Inflammatory macrophage treated with lipopolysaccharide for 1 hour (primary cell): ENCODE results near the gene CHAC2.
"Not testable (repeated sequence)": the region's sequence is repeated elsewhere in the genome, so short reads cannot be mapped to it uniquely, and the experiment has no call there.

Experiments used
- DNase-seq, 2 donors: peaks; one replicate each; pipeline ENCODE4 v3.0.0-alpha.2; 2020 to 2022

CHAC2 gene

GRCh38 chr2:53767405-53768241 lies at the start of gene CHAC2:
Gene CHAC2 (plus strand): TSS chr2:53767804. CDS start chr2:53767887, 83 bp downstream.
- DNase-seq, result peak; percentile 78 to 88

DNA sequence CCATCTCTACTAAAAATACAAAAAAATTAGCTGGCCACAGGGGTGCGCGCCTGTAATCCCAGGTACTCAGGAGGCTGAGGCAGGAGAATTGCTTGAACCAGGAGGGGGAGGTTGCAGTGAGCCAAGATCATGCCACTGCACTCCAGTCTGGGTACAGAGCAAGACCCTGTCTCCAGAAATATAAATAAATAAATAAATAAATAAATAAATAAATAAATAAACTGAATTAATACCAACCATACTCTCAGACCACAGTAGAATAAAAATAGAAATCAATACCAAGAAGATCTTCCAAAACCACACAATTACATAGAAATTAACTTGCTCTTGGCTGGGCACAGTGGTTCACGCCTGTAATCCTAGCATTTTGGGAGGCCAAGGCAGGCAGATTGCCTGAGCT lies 46.7 kb upstream of the CHAC2 start:
- not testable (repeated sequence) for DNase-seq

- DNase-seq, result no peak
Measured at GRCh38 chr2:53724536-53724935, 43.1 kb upstream of the CHAC2 start.

DNA sequence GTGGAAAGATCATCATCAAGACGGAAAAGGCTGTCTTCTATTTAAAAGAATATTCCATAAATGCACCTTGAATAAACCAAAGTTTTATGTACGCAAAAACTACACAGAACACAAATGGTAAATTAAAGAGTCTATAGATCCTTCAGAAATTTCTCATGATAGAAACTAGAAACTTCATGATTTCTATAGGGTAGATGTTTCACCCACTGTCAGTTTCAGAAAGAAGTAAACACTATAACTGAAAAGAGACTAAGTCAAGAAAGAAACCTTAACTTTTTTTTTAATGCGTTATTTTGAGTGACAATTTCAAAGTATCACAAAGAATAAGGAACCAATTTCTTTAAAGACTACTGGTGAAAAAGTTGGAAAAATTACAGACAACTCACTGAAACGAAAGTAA lies 41.9 kb upstream of the CHAC2 start:
- no peak for DNase-seq

DNA sequence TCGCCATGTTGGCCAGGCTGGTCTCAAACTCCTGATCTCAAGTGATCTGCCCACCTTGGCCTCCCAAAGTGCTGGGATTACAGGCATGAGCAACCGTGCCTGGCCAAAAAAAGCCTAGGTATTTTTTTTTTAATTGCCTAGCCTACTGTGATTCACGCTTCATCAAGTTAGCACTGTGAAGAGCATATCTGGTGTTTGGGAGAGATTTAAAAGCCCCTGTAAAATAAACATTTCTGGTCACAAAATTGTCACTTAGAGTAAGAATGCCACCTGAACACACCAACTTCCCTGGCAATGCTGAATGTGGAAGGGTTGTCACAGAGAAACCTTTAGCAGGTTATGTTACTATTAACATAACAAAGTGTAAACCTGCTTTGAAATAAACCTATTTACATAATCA lies 39.7 kb upstream of the CHAC2 start:
- no peak for DNase-seq

- no peak for DNase-seq
Measured at GRCh38 chr2:53729143-53729762, 38.4 kb upstream of the CHAC2 start.

DNA sequence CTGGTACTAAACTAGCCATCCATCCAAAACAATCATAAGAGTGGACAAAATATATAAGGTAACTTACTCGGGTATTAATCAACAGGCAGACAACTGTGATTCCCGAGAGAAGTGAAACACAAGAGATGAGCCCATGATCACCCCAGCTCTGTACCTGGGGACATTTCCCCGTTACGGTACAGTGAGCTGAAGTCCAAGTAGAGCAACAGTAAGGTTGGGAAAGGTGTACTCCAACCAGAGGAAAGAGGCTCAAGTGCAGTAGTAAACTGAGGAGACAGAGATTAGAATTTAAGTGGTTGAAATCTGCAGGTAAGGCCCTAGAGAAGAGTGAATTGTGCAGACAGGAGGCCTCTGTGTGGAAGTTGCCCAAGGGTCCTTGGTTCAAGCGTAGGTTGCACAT lies 30.5 kb upstream of the CHAC2 start:
- no peak for DNase-seq

DNA sequence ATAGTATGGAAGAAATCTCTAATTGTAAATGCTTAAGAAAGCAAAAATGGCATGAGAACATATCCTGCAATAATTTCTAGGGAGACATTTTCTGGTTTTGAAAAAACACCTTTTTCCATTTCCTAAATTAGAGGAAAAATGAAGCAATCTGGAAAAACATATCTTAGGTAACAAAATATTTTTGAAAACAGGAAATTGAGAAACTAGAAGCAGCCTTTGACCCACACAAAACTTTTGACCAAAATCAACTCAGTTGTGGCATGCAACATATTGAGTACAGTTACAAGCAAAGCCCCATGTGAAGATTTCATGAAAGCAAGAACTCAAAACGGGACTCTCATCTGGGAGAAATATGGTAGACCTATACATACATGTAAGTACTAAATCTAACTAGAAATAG lies 28.6 kb upstream of the CHAC2 start:
- peak; percentile 47 to 59 for DNase-seq

GRCh38 chr2:53740170-53740569 lies 27.4 kb upstream of the CHAC2 start:
- peak; percentile 18 to 30 for DNase-seq

DNA sequence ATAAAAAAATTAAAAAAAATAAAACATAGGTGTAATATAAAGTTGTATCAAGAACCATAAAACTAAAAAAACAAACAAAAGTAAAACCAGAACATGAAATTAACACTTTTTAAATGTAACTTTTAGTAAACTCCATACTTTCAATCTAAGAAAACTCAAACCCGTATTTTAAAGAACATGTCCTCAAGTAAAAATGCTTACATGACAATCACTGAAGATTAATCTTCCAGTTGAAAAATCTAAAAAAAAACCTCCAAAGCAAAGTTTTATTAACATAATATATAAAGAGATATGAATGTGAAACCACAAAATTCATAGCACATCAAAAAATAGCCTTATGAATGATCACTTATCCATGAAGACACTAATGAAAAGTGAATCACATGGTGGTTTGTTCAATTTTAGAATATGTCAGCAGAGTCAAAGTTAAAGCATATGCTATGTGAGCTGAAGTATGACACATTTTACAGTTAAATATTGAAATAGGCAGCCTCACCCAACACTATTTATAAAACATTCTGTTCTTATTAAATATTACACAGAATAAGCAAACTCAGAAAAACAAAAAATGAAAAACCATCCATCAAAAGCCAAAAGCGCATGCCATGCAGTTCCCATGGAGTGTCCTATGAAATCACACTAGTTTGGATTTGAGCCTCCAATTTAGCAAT lies 23.1 kb upstream of the CHAC2 start:
- no peak for DNase-seq

- no peak for DNase-seq
Measured at GRCh38 chr2:53750041-53750768, 17.4 kb upstream of the CHAC2 start.

GRCh38 chr2:53751728-53752127 lies 15.9 kb upstream of the CHAC2 start:
- no peak for DNase-seq

- no peak for DNase-seq
Measured at GRCh38 chr2:53752385-53752784, 15.2 kb upstream of the CHAC2 start.

DNA sequence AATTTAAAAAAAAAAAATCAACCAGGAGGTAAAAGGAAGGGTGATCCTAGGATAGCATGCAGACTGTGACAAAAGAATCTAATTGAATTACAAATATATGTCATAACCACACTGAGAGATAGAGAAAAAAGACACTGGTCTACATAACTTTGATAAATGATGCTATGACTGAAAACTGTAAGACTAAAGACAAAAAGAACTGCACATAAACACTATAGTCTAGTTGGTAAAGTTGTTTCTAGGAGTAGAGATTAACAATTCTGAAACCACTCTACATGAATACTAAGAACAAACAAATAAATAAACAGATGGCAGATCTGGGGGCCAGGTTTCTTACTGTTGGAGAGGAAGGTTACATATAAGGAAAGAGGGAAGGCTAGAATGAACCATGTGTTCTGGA lies 14.6 kb upstream of the CHAC2 start:
- DNase-seq, result no peak

- DNase-seq, result no peak
Measured at GRCh38 chr2:53755121-53755520, 12.5 kb upstream of the CHAC2 start.

DNA sequence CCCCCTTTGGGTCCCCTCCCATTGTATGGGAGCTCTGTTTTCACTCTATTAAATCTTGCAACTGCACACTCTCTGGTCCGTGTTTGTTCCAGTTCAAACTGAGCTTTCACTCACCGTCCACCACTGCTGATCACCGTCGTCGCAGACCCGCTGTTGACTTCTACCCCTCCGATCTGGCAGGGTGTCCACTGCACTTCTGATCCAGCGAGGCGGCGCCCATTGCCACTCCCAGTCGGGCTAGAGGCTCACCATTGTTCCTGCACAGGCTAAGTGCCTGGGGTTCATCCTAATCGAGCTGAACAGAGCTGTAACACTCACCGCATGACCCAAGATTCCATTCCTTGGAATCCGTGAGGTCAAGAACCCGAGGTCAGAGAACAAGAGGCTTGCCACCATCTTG lies 11.0 kb upstream of the CHAC2 start:
- no peak for DNase-seq

DNA sequence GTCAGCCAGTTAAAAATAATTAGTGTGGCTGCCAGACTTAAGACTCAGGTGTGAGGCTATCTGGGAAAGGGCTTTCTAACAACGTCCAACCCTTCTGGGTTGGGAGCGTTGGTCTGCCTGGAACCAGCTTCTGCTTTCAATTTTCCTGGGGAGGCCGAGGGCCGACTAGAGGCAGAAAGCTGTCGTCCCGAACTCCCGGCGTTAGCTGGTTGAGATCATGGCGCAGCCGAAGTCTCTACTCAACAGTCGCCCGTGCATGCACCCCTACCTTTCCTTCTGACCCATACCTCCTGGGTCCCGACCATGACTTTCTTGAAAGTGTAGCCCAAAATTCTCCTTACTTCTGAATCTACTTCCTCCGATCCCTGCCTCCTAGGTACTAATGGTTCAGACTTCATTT lies 10.4 kb upstream of the CHAC2 start:
- not testable (repeated sequence) for DNase-seq

GRCh38 chr2:53765767-53766166 lies 1.8 kb upstream of the CHAC2 start:
- DNase-seq, result no peak

DNA sequence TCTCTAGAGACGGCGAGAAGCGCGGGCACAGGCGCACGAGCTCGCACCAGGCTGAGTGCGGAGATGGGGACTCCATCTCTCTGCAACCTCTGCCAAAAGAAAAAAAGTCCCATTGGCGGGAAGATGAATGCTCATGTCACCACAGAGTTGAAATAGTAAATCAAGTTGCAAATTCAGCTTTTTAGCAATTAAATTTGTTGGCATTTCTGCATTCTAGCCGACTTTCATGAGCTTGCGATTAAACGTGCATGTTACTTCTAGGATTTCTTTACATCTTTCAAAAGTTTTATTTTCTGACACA lies 588 bp downstream of the CHAC2 start:
- DNase-seq, result peak in 1 of 2 donors; percentile 27

GRCh38 chr2:53769318-53769945 lies 1.8 kb downstream of the CHAC2 start:
- DNase-seq, result no peak

DNA sequence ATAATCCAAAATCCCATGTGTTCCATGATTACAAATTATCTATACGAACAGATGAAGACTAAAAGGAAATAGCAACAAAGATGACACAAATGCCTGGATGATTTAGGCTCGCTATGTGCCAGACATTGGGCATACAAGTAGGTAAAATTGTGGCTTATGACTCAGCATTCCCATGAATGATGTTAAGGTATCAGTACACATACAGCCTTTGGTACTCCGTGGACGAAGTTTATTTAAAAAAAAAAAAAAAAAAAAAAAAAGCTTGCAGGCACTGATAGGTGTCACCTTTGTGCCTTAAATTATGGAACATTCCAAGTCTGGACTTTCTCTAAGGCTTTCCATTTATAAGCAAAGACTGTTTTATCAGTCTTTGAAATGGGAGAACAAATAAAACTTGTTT lies 2.7 kb downstream of the CHAC2 start:
- DNase-seq, result no peak

GRCh38 chr2:53777134-53777533 lies 9.5 kb downstream of the CHAC2 start:
- no peak for DNase-seq
